Measurements from ENCODE around the gene EXD2.

- TF ChIP-seq CTCF (IDR thresholded peaks at IDR 0.05 in 8 of 11, conservative IDR thresholded peaks at IDR 0.05 in 3 of 11): no peak
- no peak for TF ChIP-seq POLR2AphosphoS5 (IDR thresholded peaks at IDR 0.05)
Observed at GRCh38 chr14:69235708-69236107, 44.4 kb downstream of the EXD2 start.
